Measurements from ENCODE around the gene TBC1D5. TPM values are rescaled to one million over a fixed set of nuclear protein-coding genes. Genes with fewer than 3 reads are reported as not detected.

Gene TBC1D5
- total and polyA plus RNA-seq, 2 donors (not counting 1 experiment from before 2014, with no cell fraction given): 22.6 to 111 TPM

GRCh38 chr3:17192995-17193394, 549.4 kb downstream of the TBC1D5 start:
- Histone ChIP-seq H3K79me2 (ENCODE audit: control insufficient read depth, insufficient read depth, low read length) (peaks cover 3% of the 10 kb centered on the region), H3K4me2 (replicated peaks; ENCODE audit: low read depth, low read length, poor library complexity, severe bottlenecking) (no peak overlapping the region)

DNA sequence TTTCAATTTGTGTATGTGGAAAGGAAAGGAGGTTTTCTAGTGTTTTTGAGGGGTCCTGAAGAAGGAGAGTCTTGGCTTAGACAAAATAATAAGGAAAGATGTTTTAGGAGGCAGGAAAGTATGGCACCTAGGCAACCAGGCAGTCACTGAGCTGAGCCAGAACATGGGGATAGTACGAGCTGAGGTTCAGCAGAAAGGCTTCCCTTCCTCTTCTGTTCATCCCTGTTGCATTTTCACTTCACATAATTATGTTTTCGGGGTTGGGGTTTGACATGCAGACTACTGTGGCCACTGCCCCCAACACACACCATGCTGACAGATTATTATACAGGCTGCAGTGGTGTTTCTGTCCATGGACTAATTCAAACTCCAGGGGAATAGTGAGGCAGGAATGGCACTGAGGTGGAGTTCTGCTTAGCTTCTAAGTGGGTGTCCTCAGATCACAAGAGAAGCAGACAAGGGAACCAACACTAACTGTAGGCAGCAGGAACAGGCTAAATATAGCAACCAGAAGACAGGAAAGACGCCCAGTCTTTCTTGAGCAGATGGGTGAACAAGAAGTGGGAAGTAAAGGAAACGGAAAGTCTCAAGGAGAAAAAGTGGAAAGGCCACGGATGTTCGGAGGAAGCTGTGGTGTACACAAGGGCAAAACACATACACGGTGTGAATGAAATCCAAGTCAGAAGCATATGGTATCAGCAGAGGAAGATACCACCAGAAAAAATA, 551.9 kb downstream of the TBC1D5 start:
- no peaks in the 10 kb centered on the region for H3K36me3 ChIP-seq (replicated peaks in 1 of 2; ENCODE audit: control extremely low read depth in 1 of 2, control insufficient read depth in 1 of 2, extremely low read depth in 1 of 2, insufficient read depth in 2 of 2, low read length in 1 of 2)
- TF ChIP-seq EZH2 (IDR thresholded peaks at IDR 0.05; ENCODE audit: borderline replicate concordance, insufficient read depth, low read depth, low read length, poor library complexity, severe bottlenecking): no peak

More at GRCh38 chr3:17192995-17193394, 549.4 kb downstream of the TBC1D5 start:
- intact Hi-C loops (cut with micrococcal nuclease): loop anchor here (10.0 kb wide), 1 partner anchor 278 kb away; no protein-coding TSS in a partner anchor
- Histone ChIP-seq H2AFZ (ENCODE audit: insufficient read depth, low read depth, low read length, poor library complexity, severe bottlenecking) (no peak overlapping the region), H3K36me3 (replicated peaks in 1 of 2; ENCODE audit: control extremely low read depth in 1 of 2, control insufficient read depth in 1 of 2, extremely low read depth in 1 of 2, insufficient read depth in 2 of 2, low read length in 1 of 2) (no peaks in the 10 kb centered on the region), H3K9ac (ENCODE audit: low read length) (no peak overlapping the region), H4K20me1 (ENCODE audit: control insufficient read depth, insufficient read depth, low read length, poor library complexity, severe bottlenecking) (no peaks in the 10 kb centered on the region), H3K9me3 (ENCODE audit: control extremely low read depth in 1 of 3, control insufficient read depth in 2 of 3, insufficient read depth in 1 of 3, low read length in 2 of 3) (no peaks in the 10 kb centered on the region), H3K4me3 (ENCODE audit: control extremely low read depth in 1 of 5, extremely low read depth in 1 of 5, insufficient read depth in 1 of 5, low read depth in 2 of 5, low read length in 4 of 5) (no peak overlapping the region), H3K27me3 (replicated peaks in 1 of 4; ENCODE audit: control extremely low read depth in 1 of 4, control insufficient read depth in 3 of 4, insufficient read depth in 4 of 4, low read length in 3 of 4) (no peaks in the 10 kb centered on the region), H3K27ac (ENCODE audit: low read length in 2 of 2) (no peak overlapping the region), H3K4me1 (ENCODE audit: control insufficient read depth in 2 of 2, insufficient read depth in 2 of 2, low read length in 2 of 2) (peaks cover 34 to 43% of the 10 kb centered on the region in 2 donors)
- Mint-ChIP-seq H3K4me1 (peaks cover 51% of the 10 kb centered on the region), H3K9me3 (ENCODE audit: insufficient read depth) (no peaks in the 10 kb centered on the region), H3K4me3 (no peak overlapping the region), H3K27me3 (no peaks in the 10 kb centered on the region), H3K27ac (no peak overlapping the region)
- no CpG with 5 or more reads among the region's 2 CpGs for WGBS (ENCODE audit: insufficient coverage)
- TF ChIP-seq, protein P1, sequence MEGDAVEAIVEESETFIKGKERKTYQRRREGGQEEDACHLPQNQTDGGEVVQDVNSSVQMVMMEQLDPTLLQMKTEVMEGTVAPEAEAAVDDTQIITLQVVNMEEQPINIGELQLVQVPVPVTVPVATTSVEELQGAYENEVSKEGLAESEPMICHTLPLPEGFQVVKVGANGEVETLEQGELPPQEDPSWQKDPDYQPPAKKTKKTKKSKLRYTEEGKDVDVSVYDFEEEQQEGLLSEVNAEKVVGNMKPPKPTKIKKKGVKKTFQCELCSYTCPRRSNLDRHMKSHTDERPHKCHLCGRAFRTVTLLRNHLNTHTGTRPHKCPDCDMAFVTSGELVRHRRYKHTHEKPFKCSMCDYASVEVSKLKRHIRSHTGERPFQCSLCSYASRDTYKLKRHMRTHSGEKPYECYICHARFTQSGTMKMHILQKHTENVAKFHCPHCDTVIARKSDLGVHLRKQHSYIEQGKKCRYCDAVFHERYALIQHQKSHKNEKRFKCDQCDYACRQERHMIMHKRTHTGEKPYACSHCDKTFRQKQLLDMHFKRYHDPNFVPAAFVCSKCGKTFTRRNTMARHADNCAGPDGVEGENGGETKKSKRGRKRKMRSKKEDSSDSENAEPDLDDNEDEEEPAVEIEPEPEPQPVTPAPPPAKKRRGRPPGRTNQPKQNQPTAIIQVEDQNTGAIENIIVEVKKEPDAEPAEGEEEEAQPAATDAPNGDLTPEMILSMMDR (IDR thresholded peaks at IDR 0.05): no peak
- TF ChIP-seq EZH2 (IDR thresholded peaks at IDR 0.05; ENCODE audit: borderline replicate concordance, insufficient read depth, low read depth, low read length, poor library complexity, severe bottlenecking): no peak
- ATAC-seq (ENCODE audit: low read depth): no peak
- DNase-seq: no peak
- POLR2A ChIA-PET: interaction anchor here (0.6 kb wide), 1 partner anchor 352 kb away, joined by 6 read pairs; no protein-coding TSS in a partner anchor
- CTCF ChIA-PET: interaction anchor here (1.3 kb wide), 1 partner anchor 26 kb away, joined by 3 read pairs; no protein-coding TSS in a partner anchor

More for the DNA sequence above, 551.9 kb downstream of the TBC1D5 start:
- no peak overlapping the region for H2AFZ ChIP-seq (ENCODE audit: insufficient read depth, low read depth, low read length, poor library complexity, severe bottlenecking)
- no peak overlapping the region for H3K27ac ChIP-seq (ENCODE audit: low read length in 2 of 2)
- no peak for DNase-seq
- no peaks in the 10 kb centered on the region for H3K9me3 Mint-ChIP-seq (ENCODE audit: insufficient read depth)
- peaks cover 3% of the 10 kb centered on the region for H3K79me2 ChIP-seq (ENCODE audit: control insufficient read depth, insufficient read depth, low read length)
- no peaks in the 10 kb centered on the region for H3K27me3 Mint-ChIP-seq
- H3K9ac ChIP-seq (ENCODE audit: low read length): no peak overlapping the region
- H3K4me3 Mint-ChIP-seq: peak overlapping the region; percentile 50
- ChIA-PET CTCF (no interaction called here), POLR2A (no interaction called here)
- H3K4me3 ChIP-seq (ENCODE audit: control extremely low read depth in 1 of 5, extremely low read depth in 1 of 5, insufficient read depth in 1 of 5, low read depth in 2 of 5, low read length in 4 of 5): no peak overlapping the region
- H4K20me1 ChIP-seq (ENCODE audit: control insufficient read depth, insufficient read depth, low read length, poor library complexity, severe bottlenecking): no peaks in the 10 kb centered on the region
- no peak for ATAC-seq (ENCODE audit: low read depth)
- intact Hi-C loops (cut with micrococcal nuclease): loop anchor here (10.0 kb wide), 1 partner anchor 276 kb away; no protein-coding TSS in a partner anchor
- H3K4me2 ChIP-seq (replicated peaks; ENCODE audit: low read depth, low read length, poor library complexity, severe bottlenecking): peak overlapping the region; percentile 24
- 47% methylated on average over 4 of the region's 7 CpGs for WGBS (ENCODE audit: insufficient coverage)
- peak overlapping the region; percentile 38 for H3K27ac Mint-ChIP-seq
- peaks cover 21 to 29% of the 10 kb centered on the region in 2 donors for H3K4me1 ChIP-seq (ENCODE audit: control insufficient read depth in 2 of 2, insufficient read depth in 2 of 2, low read length in 2 of 2)
- no peaks in the 10 kb centered on the region for H3K9me3 ChIP-seq (ENCODE audit: control extremely low read depth in 1 of 3, control insufficient read depth in 2 of 3, insufficient read depth in 1 of 3, low read length in 2 of 3)
- peaks cover 39% of the 10 kb centered on the region for H3K4me1 Mint-ChIP-seq
- H3K27me3 ChIP-seq (replicated peaks in 1 of 4; ENCODE audit: control extremely low read depth in 1 of 4, control insufficient read depth in 3 of 4, insufficient read depth in 4 of 4, low read length in 3 of 4): no peaks in the 10 kb centered on the region

Measured in B cell (primary cell).